HL-60 (cell line): Measurements from ENCODE around the gene ARMC6.

ENCODE experiments used
- TF ChIP-seq, protein P1 (sequence below): IDR thresholded peaks from one replicate; pipeline ENCODE4 v1.5.1; 2011; ENCODE audit warnings: low read length, control low read depth, inconsistent platforms; ENCODE audit not compliant: insufficient read depth
- TF ChIP-seq, protein P2 (sequence below): IDR thresholded peaks from 2 replicates; pipeline ENCODE4 v1.6.1; 2012; ENCODE audit warnings: low read depth; ENCODE audit not compliant: insufficient replicate concordance

DNA sequence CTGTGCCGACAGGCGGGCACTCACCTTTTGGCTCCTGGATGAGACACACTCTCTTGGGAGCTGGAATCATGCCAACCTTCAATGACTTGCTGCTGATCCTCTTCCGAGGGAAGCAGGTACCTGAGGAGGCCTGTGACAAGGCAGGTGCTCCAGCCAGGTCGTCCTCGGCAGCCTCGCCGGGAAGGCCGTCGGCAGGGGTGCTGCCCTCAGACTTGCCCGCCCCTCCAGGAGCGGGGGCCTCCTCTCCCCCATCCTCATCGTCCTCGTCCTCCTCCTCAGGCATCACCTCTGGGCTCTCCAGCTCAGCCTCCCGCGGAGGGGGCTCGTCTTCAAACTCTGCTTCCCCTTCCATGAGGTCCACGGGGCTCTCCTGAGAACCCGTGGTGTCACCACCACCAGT, 29.3 kb upstream of the ARMC6 start:
- TF ChIP-seq, protein P1, sequence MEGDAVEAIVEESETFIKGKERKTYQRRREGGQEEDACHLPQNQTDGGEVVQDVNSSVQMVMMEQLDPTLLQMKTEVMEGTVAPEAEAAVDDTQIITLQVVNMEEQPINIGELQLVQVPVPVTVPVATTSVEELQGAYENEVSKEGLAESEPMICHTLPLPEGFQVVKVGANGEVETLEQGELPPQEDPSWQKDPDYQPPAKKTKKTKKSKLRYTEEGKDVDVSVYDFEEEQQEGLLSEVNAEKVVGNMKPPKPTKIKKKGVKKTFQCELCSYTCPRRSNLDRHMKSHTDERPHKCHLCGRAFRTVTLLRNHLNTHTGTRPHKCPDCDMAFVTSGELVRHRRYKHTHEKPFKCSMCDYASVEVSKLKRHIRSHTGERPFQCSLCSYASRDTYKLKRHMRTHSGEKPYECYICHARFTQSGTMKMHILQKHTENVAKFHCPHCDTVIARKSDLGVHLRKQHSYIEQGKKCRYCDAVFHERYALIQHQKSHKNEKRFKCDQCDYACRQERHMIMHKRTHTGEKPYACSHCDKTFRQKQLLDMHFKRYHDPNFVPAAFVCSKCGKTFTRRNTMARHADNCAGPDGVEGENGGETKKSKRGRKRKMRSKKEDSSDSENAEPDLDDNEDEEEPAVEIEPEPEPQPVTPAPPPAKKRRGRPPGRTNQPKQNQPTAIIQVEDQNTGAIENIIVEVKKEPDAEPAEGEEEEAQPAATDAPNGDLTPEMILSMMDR, result no peak
- TF ChIP-seq, protein P2, sequence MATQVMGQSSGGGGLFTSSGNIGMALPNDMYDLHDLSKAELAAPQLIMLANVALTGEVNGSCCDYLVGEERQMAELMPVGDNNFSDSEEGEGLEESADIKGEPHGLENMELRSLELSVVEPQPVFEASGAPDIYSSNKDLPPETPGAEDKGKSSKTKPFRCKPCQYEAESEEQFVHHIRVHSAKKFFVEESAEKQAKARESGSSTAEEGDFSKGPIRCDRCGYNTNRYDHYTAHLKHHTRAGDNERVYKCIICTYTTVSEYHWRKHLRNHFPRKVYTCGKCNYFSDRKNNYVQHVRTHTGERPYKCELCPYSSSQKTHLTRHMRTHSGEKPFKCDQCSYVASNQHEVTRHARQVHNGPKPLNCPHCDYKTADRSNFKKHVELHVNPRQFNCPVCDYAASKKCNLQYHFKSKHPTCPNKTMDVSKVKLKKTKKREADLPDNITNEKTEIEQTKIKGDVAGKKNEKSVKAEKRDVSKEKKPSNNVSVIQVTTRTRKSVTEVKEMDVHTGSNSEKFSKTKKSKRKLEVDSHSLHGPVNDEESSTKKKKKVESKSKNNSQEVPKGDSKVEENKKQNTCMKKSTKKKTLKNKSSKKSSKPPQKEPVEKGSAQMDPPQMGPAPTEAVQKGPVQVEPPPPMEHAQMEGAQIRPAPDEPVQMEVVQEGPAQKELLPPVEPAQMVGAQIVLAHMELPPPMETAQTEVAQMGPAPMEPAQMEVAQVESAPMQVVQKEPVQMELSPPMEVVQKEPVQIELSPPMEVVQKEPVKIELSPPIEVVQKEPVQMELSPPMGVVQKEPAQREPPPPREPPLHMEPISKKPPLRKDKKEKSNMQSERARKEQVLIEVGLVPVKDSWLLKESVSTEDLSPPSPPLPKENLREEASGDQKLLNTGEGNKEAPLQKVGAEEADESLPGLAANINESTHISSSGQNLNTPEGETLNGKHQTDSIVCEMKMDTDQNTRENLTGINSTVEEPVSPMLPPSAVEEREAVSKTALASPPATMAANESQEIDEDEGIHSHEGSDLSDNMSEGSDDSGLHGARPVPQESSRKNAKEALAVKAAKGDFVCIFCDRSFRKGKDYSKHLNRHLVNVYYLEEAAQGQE, result no peak
